Retinal pigment epithelial cell (primary cell): ENCODE data around the gene ITGA3.

ENCODE experiments used
- DNase-seq: peaks from one replicate; pipeline ENCODE4 v3.0.0-alpha.2; 2010; ENCODE audit warnings: low read depth
- H3K4me3 ChIP-seq: 2 replicates; pipeline ENCODE4 v1.5.1; 2011; ENCODE audit warnings: mild to moderate bottlenecking, low read length, control low read depth, moderate library complexity
- TF ChIP-seq, protein P1 (sequence below): conservative IDR thresholded peaks from 2 replicates; pipeline ENCODE4 v1.5.1; 2011; ENCODE audit warnings: low read depth, low read length, control low read depth, inconsistent platforms

ITGA3 gene

GRCh38 chr17:50055426-50056216, at the start of gene ITGA3:
Gene ITGA3, plus strand, starts transcription at chr17:50056110. Its CDS starts 330 bp downstream, at chr17:50056440.
- TF ChIP-seq, protein P1, sequence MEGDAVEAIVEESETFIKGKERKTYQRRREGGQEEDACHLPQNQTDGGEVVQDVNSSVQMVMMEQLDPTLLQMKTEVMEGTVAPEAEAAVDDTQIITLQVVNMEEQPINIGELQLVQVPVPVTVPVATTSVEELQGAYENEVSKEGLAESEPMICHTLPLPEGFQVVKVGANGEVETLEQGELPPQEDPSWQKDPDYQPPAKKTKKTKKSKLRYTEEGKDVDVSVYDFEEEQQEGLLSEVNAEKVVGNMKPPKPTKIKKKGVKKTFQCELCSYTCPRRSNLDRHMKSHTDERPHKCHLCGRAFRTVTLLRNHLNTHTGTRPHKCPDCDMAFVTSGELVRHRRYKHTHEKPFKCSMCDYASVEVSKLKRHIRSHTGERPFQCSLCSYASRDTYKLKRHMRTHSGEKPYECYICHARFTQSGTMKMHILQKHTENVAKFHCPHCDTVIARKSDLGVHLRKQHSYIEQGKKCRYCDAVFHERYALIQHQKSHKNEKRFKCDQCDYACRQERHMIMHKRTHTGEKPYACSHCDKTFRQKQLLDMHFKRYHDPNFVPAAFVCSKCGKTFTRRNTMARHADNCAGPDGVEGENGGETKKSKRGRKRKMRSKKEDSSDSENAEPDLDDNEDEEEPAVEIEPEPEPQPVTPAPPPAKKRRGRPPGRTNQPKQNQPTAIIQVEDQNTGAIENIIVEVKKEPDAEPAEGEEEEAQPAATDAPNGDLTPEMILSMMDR: no peak
- peak; percentile 79 for DNase-seq
- H3K4me3 ChIP-seq: peak within 1 kb of the TSS; percentile 94

- no peak overlapping the region for H3K4me3 ChIP-seq
- TF ChIP-seq, protein P1: no peak
- no peak for DNase-seq
Measured at GRCh38 chr17:50009282-50009681, 46.6 kb upstream of the ITGA3 start.

DNA sequence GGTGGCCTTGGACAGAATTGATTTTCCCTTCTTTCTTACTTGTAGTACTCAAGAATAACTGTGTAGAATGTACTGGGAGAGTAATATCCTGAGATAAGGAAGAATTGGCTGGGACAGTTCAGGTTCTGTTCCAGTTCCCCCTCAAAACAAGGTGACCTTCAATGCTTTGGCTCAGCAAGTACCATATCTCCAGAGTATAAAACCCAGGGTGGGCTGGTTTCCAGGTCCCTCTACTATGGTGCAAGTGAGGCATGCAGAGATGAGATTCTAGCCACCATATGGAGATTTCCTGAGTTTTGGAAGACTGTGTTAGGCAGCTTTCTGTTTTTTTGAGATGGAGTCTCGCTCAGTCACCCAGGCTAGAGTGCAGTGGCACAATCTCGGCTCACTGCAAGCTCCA, 42.8 kb upstream of the ITGA3 start:
- TF ChIP-seq, protein P1: no peak
- H3K4me3 ChIP-seq: no peak overlapping the region
- DNase-seq: no peak

DNA sequence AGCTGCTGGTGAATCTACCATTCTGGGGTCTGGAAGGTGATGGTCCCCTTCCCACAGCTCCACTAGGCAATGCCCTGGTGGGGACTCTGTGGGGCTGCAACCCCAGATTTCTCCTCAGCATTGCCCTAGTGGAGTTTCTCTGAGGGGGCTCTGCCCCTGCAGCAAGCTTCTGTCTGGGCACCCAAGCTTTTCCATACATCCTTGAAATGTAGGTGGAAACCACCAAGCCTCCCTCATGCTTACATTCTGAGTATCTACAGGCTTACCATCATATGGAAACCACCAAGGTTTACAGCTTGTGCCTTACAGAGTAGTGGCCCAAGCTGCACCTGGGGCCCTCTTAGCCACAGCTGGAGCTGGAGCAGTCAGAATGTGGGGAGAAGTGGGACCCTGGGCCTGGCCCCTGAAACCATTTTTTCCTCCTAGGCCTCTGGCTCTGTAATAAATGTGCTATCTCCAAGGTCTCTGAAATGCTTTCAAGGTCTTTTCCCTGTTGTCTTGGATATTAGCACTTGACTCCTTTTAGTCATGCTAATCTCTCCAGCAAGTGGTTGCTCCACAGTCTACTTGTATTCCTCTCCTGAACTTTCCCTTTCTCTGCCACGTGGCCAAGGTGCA, 41.3 kb upstream of the ITGA3 start:
- TF ChIP-seq, protein P1: no peak
- no peak for DNase-seq
- H3K4me3 ChIP-seq: no peak overlapping the region

DNA sequence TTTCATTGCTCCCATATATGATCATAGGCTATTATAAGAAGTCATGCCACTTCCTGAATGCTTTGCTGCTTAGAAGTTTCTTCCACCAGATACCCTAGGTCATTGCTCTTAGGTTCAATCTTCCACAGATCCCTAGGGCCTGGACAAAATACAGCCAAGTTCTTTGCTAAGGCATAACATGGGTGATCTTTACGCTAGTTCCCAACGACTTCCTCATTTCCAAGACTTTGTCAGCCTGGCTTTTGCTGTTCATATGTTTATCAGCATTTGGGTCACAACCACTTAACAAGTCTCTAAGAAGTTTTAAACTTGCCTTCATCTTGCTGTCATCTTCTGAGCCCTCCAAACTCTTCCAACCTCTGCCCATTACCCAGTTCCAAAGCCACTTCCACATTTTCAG, 40.8 kb upstream of the ITGA3 start:
- TF ChIP-seq, protein P1: no peak
- DNase-seq: no peak
- no peak overlapping the region for H3K4me3 ChIP-seq

DNA sequence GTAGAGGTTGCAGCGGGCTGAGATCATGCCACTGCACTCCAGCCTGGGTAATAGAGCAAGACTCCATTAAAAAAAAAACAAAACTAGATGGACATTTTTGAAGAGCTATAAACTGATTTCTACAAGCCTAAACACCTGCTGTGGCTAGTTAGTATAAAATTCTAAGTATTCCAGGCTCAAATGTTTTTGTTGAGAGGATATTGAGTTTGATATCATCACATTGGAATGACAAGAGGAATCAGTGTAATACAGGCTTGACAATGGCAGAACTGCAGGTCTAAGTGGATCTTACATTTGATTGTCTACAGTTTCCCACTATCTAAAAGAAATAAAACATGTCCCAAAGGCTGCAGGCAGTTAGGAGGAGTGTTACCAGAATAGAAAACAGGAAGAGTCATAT, 37.0 kb upstream of the ITGA3 start:
- no peak for DNase-seq
- TF ChIP-seq, protein P1: no peak
- H3K4me3 ChIP-seq: no peak overlapping the region
